ENCODE data around the gene MINK1. TPM values are rescaled to one million over a fixed set of nuclear protein-coding genes. Genes with fewer than 3 reads are reported as not detected.

Gene MINK1
- total RNA-seq, 3 donors from 2014 or later (not counting 1 experiment from before 2014, with no cell fraction given): 103 to 122 (median 110) TPM

DNA sequence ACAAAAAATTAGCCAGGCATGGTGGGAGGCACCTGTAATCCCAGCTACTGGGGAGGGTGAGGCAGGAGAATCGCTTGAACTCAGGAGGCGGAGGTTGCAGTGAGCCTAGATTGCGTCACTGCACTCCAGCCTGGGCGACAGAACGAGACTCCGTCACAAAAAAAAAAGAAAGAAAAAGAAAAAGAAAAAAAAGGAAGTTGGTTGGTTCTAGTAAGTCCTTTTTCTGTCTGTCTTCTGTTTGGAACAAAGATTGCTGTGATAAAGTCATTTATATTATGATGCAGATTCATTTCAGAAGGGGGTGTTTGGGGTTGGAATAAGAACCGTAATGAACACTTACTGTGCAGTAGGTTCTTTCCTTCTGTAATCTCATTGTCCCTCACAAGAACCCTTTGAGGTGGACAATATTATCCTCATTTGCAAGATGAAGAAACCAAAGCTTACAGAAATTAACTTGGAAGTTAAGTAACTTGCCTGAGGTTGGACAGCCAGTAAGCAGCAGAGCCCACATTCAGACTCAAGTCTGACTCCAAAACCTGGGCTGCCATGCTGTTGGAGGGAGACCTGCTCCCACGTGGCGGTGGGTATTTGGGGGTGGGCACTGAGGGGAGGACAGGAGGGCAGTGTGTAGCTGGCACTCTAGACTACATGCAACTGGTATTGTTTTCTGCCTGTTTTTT is 10.3 kb downstream of the MINK1 start:
- no peak for TF ChIP-seq CTCF (IDR thresholded peaks at IDR 0.05)
- Histone ChIP-seq H3K4me3 (ENCODE audit: low read length) (no peak overlapping the region), H3K27me3 (ENCODE audit: control insufficient read depth, insufficient read depth, low read length) (no peaks in the 10 kb centered on the region), H3K27ac (ENCODE audit: low read length) (no peak overlapping the region), H3K9me3 (ENCODE audit: control insufficient read depth, insufficient read depth, low read length) (no peaks in the 10 kb centered on the region), H3K4me1 (ENCODE audit: control insufficient read depth, insufficient read depth, low read length) (peaks cover 21% of the 10 kb centered on the region), H3K36me3 (ENCODE audit: control insufficient read depth, insufficient read depth, low read length) (no peaks in the 10 kb centered on the region)
- 75% methylated on average over 8 of the region's 9 CpGs for WGBS (ENCODE audit: insufficient coverage)
- Mint-ChIP-seq H3K4me1 (peaks cover 44 to 57% of the 10 kb centered on the region in 2 donors), H3K9me3 (no peaks in the 10 kb centered on the region), H3K27ac (no peak overlapping the region), H3K36me3 (no peaks in the 10 kb centered on the region), H3K4me3 (no peak overlapping the region), H3K27me3 (ENCODE audit: low read depth in 2 of 2) (no peaks in the 10 kb centered on the region)
- intact Hi-C loops (cut with micrococcal nuclease): no loop called here
- no peak for ATAC-seq
- no peak for DNase-seq

- peak overlapping the region in 1 of 2 donors; percentile 22 for H3K27ac Mint-ChIP-seq
- no peak for DNase-seq
- no peak for ATAC-seq
- intact Hi-C loops (cut with micrococcal nuclease): no loop called here
- TF ChIP-seq CTCF (IDR thresholded peaks at IDR 0.05): no peak
- H3K4me1 Mint-ChIP-seq: peaks cover 33 to 52% of the 10 kb centered on the region in 2 donors
- no peak overlapping the region for H3K4me3 ChIP-seq (ENCODE audit: low read length)
- H3K4me3 Mint-ChIP-seq: no peak overlapping the region
- peaks cover 21% of the 10 kb centered on the region for H3K4me1 ChIP-seq (ENCODE audit: control insufficient read depth, insufficient read depth, low read length)
- H3K27ac ChIP-seq (ENCODE audit: low read length): no peak overlapping the region
- no peaks in the 10 kb centered on the region for H3K9me3 ChIP-seq (ENCODE audit: control insufficient read depth, insufficient read depth, low read length)
- no peaks in the 10 kb centered on the region for H3K36me3 Mint-ChIP-seq
- H3K27me3 Mint-ChIP-seq (ENCODE audit: low read depth in 2 of 2): peaks cover 0 to 2% of the 10 kb centered on the region in 2 donors
- H3K27me3 ChIP-seq (ENCODE audit: control insufficient read depth, insufficient read depth, low read length): no peaks in the 10 kb centered on the region
- H3K36me3 ChIP-seq (ENCODE audit: control insufficient read depth, insufficient read depth, low read length): no peaks in the 10 kb centered on the region
- no peaks in the 10 kb centered on the region for H3K9me3 Mint-ChIP-seq
- WGBS (ENCODE audit: insufficient coverage): 88% methylated on average over 5 of the region's 5 CpGs
Observed at GRCh38 chr17:4845118-4845517, 12.0 kb downstream of the MINK1 start.

- WGBS (ENCODE audit: insufficient coverage): 90% methylated on average over 13 of the region's 13 CpGs
- intact Hi-C loops (cut with micrococcal nuclease): no loop called here
- H3K4me1 Mint-ChIP-seq: peaks cover 38 to 54% of the 10 kb centered on the region in 2 donors
- Histone ChIP-seq H3K27me3 (ENCODE audit: control insufficient read depth, insufficient read depth, low read length) (no peaks in the 10 kb centered on the region), H3K36me3 (ENCODE audit: control insufficient read depth, insufficient read depth, low read length) (no peaks in the 10 kb centered on the region), H3K9me3 (ENCODE audit: control insufficient read depth, insufficient read depth, low read length) (no peaks in the 10 kb centered on the region), H3K27ac (ENCODE audit: low read length) (no peak overlapping the region), H3K4me3 (ENCODE audit: low read length) (no peak overlapping the region), H3K4me1 (ENCODE audit: control insufficient read depth, insufficient read depth, low read length) (peaks cover 16% of the 10 kb centered on the region)
- DNase-seq (no peak), ATAC-seq (no peak)
- no peak overlapping the region for H3K4me3 Mint-ChIP-seq
- H3K9me3 Mint-ChIP-seq: no peaks in the 10 kb centered on the region
- TF ChIP-seq CTCF (IDR thresholded peaks at IDR 0.05): no peak
- peaks cover 0 to 2% of the 10 kb centered on the region in 2 donors for H3K27me3 Mint-ChIP-seq (ENCODE audit: low read depth in 2 of 2)
- H3K36me3 Mint-ChIP-seq: no peaks in the 10 kb centered on the region
- H3K27ac Mint-ChIP-seq: no peak overlapping the region
Observed at GRCh38 chr17:4846635-4847390, 13.7 kb downstream of the MINK1 start.
